A673 (cell line): ENCODE measurements around the gene CD180.

Experiments
- CTCF ChIP-seq: fragments of 300-800, 200-600 bp; sonication (generic); conservative IDR thresholded peaks from 2 replicates; pipeline ENCODE4 v1.5.1; 2017; ENCODE audit warnings: low read depth, mild to moderate bottlenecking, antibody characterized with exemption, low read length, moderate library complexity, mixed read lengths
- EZH2 ChIP-seq: fragments of 200-600 bp; sonication (generic); IDR thresholded peaks from 2 replicates; pipeline ENCODE4 v1.6.1; 2017; ENCODE audit warnings: borderline replicate concordance, low read depth, mild to moderate bottlenecking, mixed read lengths, antibody characterized with exemption, low read length; ENCODE audit not compliant: poor library complexity, severe bottlenecking

DNA sequence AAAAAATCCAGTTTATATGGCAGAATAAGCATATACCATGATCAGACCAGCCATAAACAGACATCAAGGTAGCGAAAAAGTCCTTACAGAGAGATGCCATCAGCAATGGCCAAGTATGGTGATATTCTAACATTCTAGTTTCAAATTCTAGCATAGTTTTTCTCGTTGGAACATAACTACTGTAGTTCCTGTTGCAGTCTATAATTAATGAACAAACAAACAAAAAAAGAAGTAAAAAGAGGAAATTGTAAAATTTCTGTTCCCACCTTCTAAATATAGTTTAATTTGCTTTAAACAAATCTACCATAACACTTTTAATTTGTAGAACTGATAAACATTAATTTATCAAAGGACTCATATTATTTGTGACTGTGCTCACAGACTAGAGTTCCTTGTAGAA lies 9.9 kb upstream of the CD180 start:
- TF ChIP-seq CTCF = no peak
- TF ChIP-seq EZH2 = no peak
